HEK293 (cell line): ENCODE results near the gene PPIE.

Source experiments
- CTCF ChIP-seq: fragments of 450-650 bp; formaldehyde crosslinking; IDR thresholded peaks from 2 replicates; pipeline ENCODE4 v1.5.1; 2016; ENCODE audit warnings: missing biosample characterization, missing genetic modification characterization
- KLF16 ChIP-seq: fragments of 450-650 bp; formaldehyde crosslinking; IDR thresholded peaks from 2 replicates; pipeline ENCODE4 v1.5.1; 2017; ENCODE audit warnings: missing biosample characterization, missing genetic modification characterization
- KLF9 ChIP-seq: fragments of 450-650 bp; formaldehyde crosslinking; IDR thresholded peaks from 2 replicates; pipeline ENCODE4 v1.5.1; 2016; ENCODE audit warnings: missing biosample characterization, missing genetic modification characterization, low read depth
- MYNN ChIP-seq: fragments of 450-650 bp; formaldehyde crosslinking; IDR thresholded peaks from 2 replicates; pipeline ENCODE4 v1.5.1; 2016; ENCODE audit warnings: missing biosample characterization, missing genetic modification characterization, borderline replicate concordance
- TRIM28 ChIP-seq: IDR thresholded peaks from 2 replicates; pipeline ENCODE4 v1.6.1; 2011; ENCODE audit warnings: low read length, control low read depth, borderline replicate concordance
- ZNF23 ChIP-seq: fragments of 450-650 bp; formaldehyde crosslinking; IDR thresholded peaks from 2 replicates; pipeline ENCODE4 v1.5.1; 2016; ENCODE audit warnings: missing biosample characterization, missing genetic modification characterization, borderline replicate concordance
- ZSCAN30 ChIP-seq: fragments of 450-650 bp; IDR thresholded peaks from 2 replicates; pipeline ENCODE4 v1.5.1; 2018; ENCODE audit warnings: missing biosample characterization, mild to moderate bottlenecking, missing genetic modification characterization, moderate library complexity

- peak; percentile 40; the same call in 1 of the 2 replicates for TF ChIP-seq CTCF (tag by site-specific recombination)
- 0 out of 2 replicates have a peak, but pooled peaks have one; percentile 51 for TF ChIP-seq KLF9 (tag by site-specific recombination)
- no peak for TF ChIP-seq MYNN (tag by site-specific recombination)
- no peak for TF ChIP-seq KLF16 (tag by site-specific recombination)
- no peak for TF ChIP-seq TRIM28
- TF ChIP-seq ZSCAN30 (tag by site-specific recombination) = no peak; the same call in 1 of the 2 replicates
- TF ChIP-seq ZNF23 = no peak
These were observed 50.3 kb downstream of the PPIE start, which contains the start of gene BMP8B for GRCh38 chr1:39788758-39789570.
